GM12872 (cell line): ENCODE results near the gene MYBPC2.

Experiments
- TF ChIP-seq, protein P1 (sequence below): IDR thresholded peaks from 3 replicates; pipeline ENCODE4 v1.5.1; 2011; ENCODE audit warnings: low read depth, mild to moderate bottlenecking, low read length, moderate library complexity; ENCODE audit not compliant: insufficient read depth

Gene MYBPC2

GRCh38 chr19:50435221-50435620, 2.5 kb downstream of the MYBPC2 start:
- TF ChIP-seq, protein P1, sequence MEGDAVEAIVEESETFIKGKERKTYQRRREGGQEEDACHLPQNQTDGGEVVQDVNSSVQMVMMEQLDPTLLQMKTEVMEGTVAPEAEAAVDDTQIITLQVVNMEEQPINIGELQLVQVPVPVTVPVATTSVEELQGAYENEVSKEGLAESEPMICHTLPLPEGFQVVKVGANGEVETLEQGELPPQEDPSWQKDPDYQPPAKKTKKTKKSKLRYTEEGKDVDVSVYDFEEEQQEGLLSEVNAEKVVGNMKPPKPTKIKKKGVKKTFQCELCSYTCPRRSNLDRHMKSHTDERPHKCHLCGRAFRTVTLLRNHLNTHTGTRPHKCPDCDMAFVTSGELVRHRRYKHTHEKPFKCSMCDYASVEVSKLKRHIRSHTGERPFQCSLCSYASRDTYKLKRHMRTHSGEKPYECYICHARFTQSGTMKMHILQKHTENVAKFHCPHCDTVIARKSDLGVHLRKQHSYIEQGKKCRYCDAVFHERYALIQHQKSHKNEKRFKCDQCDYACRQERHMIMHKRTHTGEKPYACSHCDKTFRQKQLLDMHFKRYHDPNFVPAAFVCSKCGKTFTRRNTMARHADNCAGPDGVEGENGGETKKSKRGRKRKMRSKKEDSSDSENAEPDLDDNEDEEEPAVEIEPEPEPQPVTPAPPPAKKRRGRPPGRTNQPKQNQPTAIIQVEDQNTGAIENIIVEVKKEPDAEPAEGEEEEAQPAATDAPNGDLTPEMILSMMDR = no peak

DNA sequence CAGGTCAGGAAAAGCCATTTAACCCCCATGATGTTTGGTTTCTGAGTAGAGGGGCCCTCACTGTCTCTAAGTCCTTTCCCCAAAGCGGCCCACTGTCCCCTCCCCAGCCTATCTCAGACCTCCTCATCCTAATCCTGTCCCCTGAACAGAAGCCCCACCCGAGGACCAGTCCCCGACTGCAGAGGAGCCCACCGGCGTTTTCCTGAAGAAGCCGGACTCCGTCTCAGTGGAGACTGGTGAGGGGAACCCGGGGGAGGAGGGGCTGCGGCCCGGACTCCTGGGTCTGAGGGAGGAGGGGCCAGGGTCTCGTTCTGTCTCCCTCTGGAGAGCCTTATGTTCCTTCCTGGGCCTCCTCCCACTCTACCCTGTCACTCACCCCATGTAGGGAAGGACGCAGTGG, 2.9 kb downstream of the MYBPC2 start:
- TF ChIP-seq, protein P1 = no peak

DNA sequence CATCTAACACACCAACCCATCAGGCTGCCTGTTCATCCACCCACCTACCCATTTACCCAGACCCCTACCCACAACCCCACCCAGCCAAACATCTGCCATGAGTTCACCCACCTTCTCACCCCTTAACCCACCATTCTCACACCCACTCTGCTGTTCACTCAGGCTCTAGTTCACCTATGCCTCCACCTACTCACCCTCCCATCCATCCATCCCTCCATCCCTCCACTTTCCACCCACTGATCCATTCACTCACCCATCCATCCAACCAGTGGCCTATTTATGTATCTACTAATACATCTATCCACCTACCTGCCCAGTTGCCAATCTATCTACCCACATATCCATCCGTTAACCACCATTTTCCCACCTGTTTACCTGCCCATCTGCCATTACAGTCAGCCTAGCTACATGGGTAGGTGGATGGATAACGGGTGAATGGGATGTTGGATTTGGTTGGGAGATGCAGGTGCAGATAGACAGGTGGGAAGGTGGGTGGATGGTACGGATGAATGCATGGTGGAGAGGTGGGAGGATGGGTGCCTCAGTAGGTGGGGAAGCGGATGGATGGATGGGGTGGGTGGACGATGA, 5.3 kb downstream of the MYBPC2 start:
- TF ChIP-seq, protein P1 = no peak

DNA sequence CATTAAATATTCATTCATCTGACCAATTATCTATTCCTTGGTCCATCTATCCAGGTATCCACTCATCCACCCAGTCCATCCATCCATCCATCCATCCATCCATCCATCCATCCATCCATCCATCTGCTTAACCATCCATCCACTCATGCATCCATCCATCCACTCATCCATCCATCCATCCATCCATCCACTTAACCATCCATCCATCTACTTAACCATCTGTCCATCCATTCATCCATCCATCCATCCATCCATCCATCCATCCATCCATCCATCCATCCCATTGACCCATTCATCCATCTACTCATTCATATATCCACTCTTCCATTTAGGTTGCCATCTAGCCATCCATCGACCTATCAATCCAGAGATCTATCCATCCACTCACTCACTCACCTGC, 11.4 kb downstream of the MYBPC2 start:
- TF ChIP-seq, protein P1 = no peak

- TF ChIP-seq, protein P1 = no peak
These were observed 14.4 kb downstream of the MYBPC2 start for GRCh38 chr19:50447053-50447452.

- TF ChIP-seq, protein P1 = no peak
These were observed 15.1 kb downstream of the MYBPC2 start for GRCh38 chr19:50447750-50448149.

- TF ChIP-seq, protein P1 = no peak
These were observed 16.7 kb downstream of the MYBPC2 start for GRCh38 chr19:50449236-50449899.
